HCT116 (cell line): ENCODE measurements around the gene TAGLN2. TPM values are rescaled to one million over a fixed set of nuclear protein-coding genes. Genes with fewer than 3 reads are reported as not detected.
A peak's percentile ranks its signal among the peaks of the same experiment; 100 is the strongest.

ENCODE experiments used
- ATAC-seq: fragments of 200-7000 bp; cut with Tn5 transposase; 2 replicates; pipeline ENCODE4 v1.9.1; 2020; ENCODE audit warnings: mild to moderate bottlenecking, moderate library complexity
- BruUV-seq: library from RNA; stranded (reverse); fragments of 400-500 nt; replicated peaks from 2 replicates; lab custom pipeline; 2021; lab: Mats Ljungman, UMichigan
- CTCF ChIA-PET: fragments of 300-600 bp; sonication (Branson Sonifier 250); formaldehyde crosslinking; loops from one replicate; lab custom pipeline; 2021; ENCODE audit warnings: antibody characterized with exemption; lab: Charles Lee
- POLR2A ChIA-PET: fragments of 300-600, 350-600 bp; sonication (Branson Sonifier 250); formaldehyde crosslinking; loops from one replicate; lab custom pipeline; 2021; ENCODE audit warnings: antibody characterized with exemption; lab: Charles Lee
- RAD21 ChIA-PET, 2 experiments: fragments of 300-600 bp; sonication (Branson Sonifier 250); formaldehyde crosslinking; loops; one replicate each; lab custom pipeline; 2023; ENCODE audit warnings: low total read pairs in 2 of 2; ENCODE audit not compliant: uncharacterized antibody in 2 of 2, unreplicated experiment in 2 of 2, low non-redundant PET in 1 of 2; lab: Charles Lee
- DNase-seq: peaks from one replicate; pipeline ENCODE4 v3.0.0-alpha.2; 2010; ENCODE audit warnings: low read depth, low spot score
- H2AFZ ChIP-seq: fragments of 200-600 bp; shearing (Covaris generic), sonication (generic); 2 replicates; pipeline ENCODE4 v1.6.1; 2017; ENCODE audit warnings: low read depth, mixed run types, mixed read lengths, antibody characterized with exemption, low read length; ENCODE audit not compliant: poor library complexity, severe bottlenecking
- H3K27ac ChIP-seq: 2 replicates; pipeline ENCODE4 v1.5.1; 2012; ENCODE audit warnings: low read depth, low read length
- H3K27me3 ChIP-seq: fragments of 200-600 bp; sonication (generic); 2 replicates; pipeline ENCODE4 v1.6.1; 2016; ENCODE audit warnings: mixed run types, low read length, mixed read lengths; ENCODE audit not compliant: insufficient read depth
- H3K36me3 ChIP-seq, 2 experiments: fragments of 200-500 bp in 1 of 2; fragments of 200-600 bp in 1 of 2; sonication (Bioruptor generic) in 1 of 2; sonication (generic) in 1 of 2; 2 replicates each; pipeline versions ENCODE4 v1.5.1 to v1.6.1; 2014 to 2016; ENCODE audit warnings: low read length in 2 of 2, inconsistent platforms in 1 of 2, mixed read lengths in 1 of 2, mixed run types in 1 of 2; ENCODE audit not compliant: insufficient read depth in 2 of 2, control insufficient read depth in 1 of 2
- H3K4me1 ChIP-seq, 2 experiments: fragments of 200-600 bp in 1 of 2; sonication (generic) in 1 of 2; 2 replicates each; pipeline versions ENCODE4 v1.5.1 to v1.6.1; 2012 to 2017; ENCODE audit warnings: low read length in 2 of 2, inconsistent platforms in 1 of 2, mild to moderate bottlenecking in 1 of 2, mixed read lengths in 1 of 2, mixed run types in 1 of 2, moderate library complexity in 1 of 2; ENCODE audit not compliant: insufficient read depth in 2 of 2, control insufficient read depth in 1 of 2
- H3K4me2 ChIP-seq: fragments of 200-600 bp; sonication (generic); 2 replicates; pipeline ENCODE4 v1.6.1; 2017; ENCODE audit warnings: mixed run types, low read length, mixed read lengths
- H3K4me3 ChIP-seq, 2 experiments: fragments of 200-600 bp in 1 of 2; sonication (generic) in 1 of 2; replicated peaks in 1 of 2; 2 replicates each; pipeline ENCODE4 v1.5.1; 2011 to 2016; ENCODE audit warnings: low read length in 2 of 2, control low read depth in 1 of 2, low read depth in 1 of 2, mild to moderate bottlenecking in 1 of 2, mixed read lengths in 1 of 2, mixed run types in 1 of 2
- H3K79me2 ChIP-seq: fragments of 200-600 bp; sonication (generic); 2 replicates; pipeline ENCODE4 v1.6.1; 2017; ENCODE audit warnings: mild to moderate bottlenecking, mixed run types, low read length, moderate library complexity, mixed read lengths; ENCODE audit not compliant: insufficient read depth
- H3K9ac ChIP-seq: fragments of 200-600 bp; sonication (generic); 2 replicates; pipeline ENCODE4 v1.6.1; 2016; ENCODE audit warnings: low read length, mixed read lengths
- H3K9me2 ChIP-seq: fragments of 200-600 bp; sonication (generic), shearing (Covaris generic); 2 replicates; pipeline ENCODE4 v1.6.1; 2017; ENCODE audit warnings: mixed run types, mild to moderate bottlenecking, moderate library complexity; ENCODE audit not compliant: insufficient read depth
- H3K9me3 ChIP-seq, 2 experiments: fragments of 200-500 bp in 1 of 2; fragments of 200-600 bp in 1 of 2; sonication (Bioruptor generic) in 1 of 2; sonication (generic) in 1 of 2; 2 replicates each; pipeline ENCODE4 v1.6.1; 2014 to 2017; ENCODE audit warnings: low read length in 2 of 2, mixed read lengths in 2 of 2, inconsistent platforms in 1 of 2, low read depth in 1 of 2, mild to moderate bottlenecking in 1 of 2, mixed run types in 1 of 2, moderate library complexity in 1 of 2; ENCODE audit not compliant: control insufficient read depth in 1 of 2, insufficient read depth in 1 of 2
- H4K20me1 ChIP-seq: fragments of 200-600 bp; sonication (generic), shearing (Covaris generic); 2 replicates; pipeline ENCODE4 v1.6.1; 2017; ENCODE audit warnings: mixed run types, mild to moderate bottlenecking, moderate library complexity; ENCODE audit not compliant: insufficient read depth
- ELF1 ChIP-seq: IDR thresholded peaks from 2 replicates; pipeline ENCODE4 v1.6.1; 2012; ENCODE audit warnings: low read depth, borderline replicate concordance
- FOSL1 ChIP-seq: IDR thresholded peaks from 2 replicates; pipeline ENCODE4 v1.6.1; 2012; ENCODE audit warnings: low read depth
- POLR2A ChIP-seq: IDR thresholded peaks from 2 replicates; pipeline ENCODE4 v1.7.0; 2011; ENCODE audit warnings: borderline replicate concordance; ENCODE audit not compliant: insufficient read depth, insufficient read length; ENCODE audit errors: extremely low read depth
- RAD21 ChIP-seq: IDR thresholded peaks from 2 replicates; pipeline ENCODE4 v1.6.1; 2012; ENCODE audit warnings: low read depth, mild to moderate bottlenecking
- SIN3A ChIP-seq: IDR thresholded peaks from 2 replicates; pipeline ENCODE4 v1.6.1; 2012; ENCODE audit warnings: low read depth
- SP1 ChIP-seq: IDR thresholded peaks from 2 replicates; pipeline ENCODE4 v1.6.1; 2012; ENCODE audit warnings: low read depth
- YY1 ChIP-seq: IDR thresholded peaks from 2 replicates; pipeline ENCODE4 v1.6.1; 2011; ENCODE audit warnings: low read length, low read depth, moderate library complexity, mild to moderate bottlenecking; ENCODE audit not compliant: insufficient replicate concordance; ENCODE audit errors: extremely low read depth
- ZFX ChIP-seq: fragments of 450-650 bp; IDR thresholded peaks from 2 replicates; pipeline ENCODE4 v1.6.1; 2017
- ZNF274 ChIP-seq: fragments of 200-500 bp; sonication (Bioruptor generic); IDR thresholded peaks from 2 replicates; pipeline ENCODE4 v1.6.1; 2014; ENCODE audit warnings: mild to moderate bottlenecking, low read depth, low read length, inconsistent platforms
- intact Hi-C: fragments of 100-400 bp; cut with micrococcal nuclease; formaldehyde crosslinking; loops from 2 replicates; pipeline ENCODE4 v1.10.0; 2022
- total RNA-seq: library from RNA; stranded (reverse); gene quantifications from one replicate; pipeline ENCODE4 v1.2.1, GENCODE V29; 2021; ENCODE audit not compliant: unreplicated experiment
- TF ChIP-seq, protein P1 (sequence below): IDR thresholded peaks from 2 replicates; pipeline ENCODE4 v1.6.1; 2012
- TF ChIP-seq, protein P2 (sequence below): IDR thresholded peaks from 2 replicates; pipeline ENCODE4 v1.6.1; 2011; ENCODE audit warnings: mild to moderate bottlenecking, low read length, moderate library complexity; ENCODE audit not compliant: insufficient replicate concordance; ENCODE audit errors: extremely low read depth
- TF ChIP-seq, protein P3 (sequence below): IDR thresholded peaks from 2 replicates; pipeline ENCODE4 v1.6.1; 2012; ENCODE audit warnings: low read depth

The TAGLN2 gene
- total RNA-seq, 1 experiment from 2014 or later, result 127 TPM

DNA sequence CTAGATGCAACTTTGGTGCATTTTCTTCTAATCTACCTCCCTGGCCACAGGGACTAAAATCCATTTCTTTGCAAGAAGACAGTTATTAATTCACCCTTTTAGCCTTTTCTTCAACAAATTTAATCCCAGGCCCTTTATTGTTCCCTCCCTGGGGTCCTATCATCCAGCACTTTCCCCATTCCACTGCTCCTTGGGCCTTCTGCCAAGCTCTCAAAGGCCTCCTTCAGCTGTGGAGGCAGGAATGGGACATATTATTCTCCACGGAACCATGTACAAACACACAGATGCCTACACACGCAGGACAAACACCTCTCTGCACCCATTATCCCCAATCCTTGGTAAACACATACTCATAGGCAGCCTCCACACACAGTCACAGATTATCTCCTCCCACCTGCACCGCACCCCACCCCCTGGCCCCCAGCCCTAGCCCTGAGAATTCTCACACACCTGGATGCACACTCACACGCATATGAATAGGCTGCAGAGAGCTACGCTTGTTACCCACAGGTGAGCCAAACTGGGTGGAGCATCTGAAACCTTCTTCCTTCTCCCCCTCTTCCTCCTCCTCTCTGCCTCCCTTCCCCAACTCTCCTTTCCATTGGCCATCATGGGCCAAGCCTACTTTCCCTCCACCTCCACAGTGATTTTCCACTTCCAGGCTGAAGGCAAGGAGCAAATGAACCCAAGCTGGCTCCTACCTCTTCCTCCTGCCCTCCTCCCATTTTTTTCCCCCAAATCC is 11.7 kb downstream of the TAGLN2 start:
- H3K9me2 ChIP-seq, result no peaks in the 10 kb centered on the region
- ATAC-seq (peak; percentile 38; the same call in 1 of the 2 replicates), DNase-seq (no peak)
- no TSS peak for BruUV-seq
- no peaks in the 10 kb centered on the region for H3K9me3 ChIP-seq
- ChIA-PET CTCF (interaction anchor here (3.3 kb wide), 1 partner anchor 93 kb away, joined by 13 read pairs; no protein-coding TSS in a partner anchor), POLR2A (interaction anchor here (1.2 kb wide), 1 partner anchor 13 kb away, joined by 3 read pairs; no protein-coding TSS in a partner anchor), RAD21 (no interaction called here)
- peak overlapping the region; percentile 40 for H3K4me2 ChIP-seq
- H3K36me3 ChIP-seq, result 0 out of 4 replicates have a peak, but pooled peaks cover 0 to under 1% of the 10 kb centered on the region in 2 experiments
- intact Hi-C loops, result no loop called here
- H3K9ac ChIP-seq, result no peak overlapping the region
- H3K4me1 ChIP-seq, result peaks cover 30 to 59% of the 10 kb centered on the region in 2 experiments
- no peaks in the 10 kb centered on the region for H3K27me3 ChIP-seq
- no peak overlapping the region for H3K27ac ChIP-seq
- no peaks in the 10 kb centered on the region for H4K20me1 ChIP-seq
- H3K79me2 ChIP-seq, result no peaks in the 10 kb centered on the region
- no peak for TF ChIP-seq ZFX
- TF ChIP-seq ZNF274, result no peak
- no peak for TF ChIP-seq POLR2A
- TF ChIP-seq, protein P1, sequence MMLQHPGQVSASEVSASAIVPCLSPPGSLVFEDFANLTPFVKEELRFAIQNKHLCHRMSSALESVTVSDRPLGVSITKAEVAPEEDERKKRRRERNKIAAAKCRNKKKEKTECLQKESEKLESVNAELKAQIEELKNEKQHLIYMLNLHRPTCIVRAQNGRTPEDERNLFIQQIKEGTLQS, result no peak
- TF ChIP-seq, protein P2, sequence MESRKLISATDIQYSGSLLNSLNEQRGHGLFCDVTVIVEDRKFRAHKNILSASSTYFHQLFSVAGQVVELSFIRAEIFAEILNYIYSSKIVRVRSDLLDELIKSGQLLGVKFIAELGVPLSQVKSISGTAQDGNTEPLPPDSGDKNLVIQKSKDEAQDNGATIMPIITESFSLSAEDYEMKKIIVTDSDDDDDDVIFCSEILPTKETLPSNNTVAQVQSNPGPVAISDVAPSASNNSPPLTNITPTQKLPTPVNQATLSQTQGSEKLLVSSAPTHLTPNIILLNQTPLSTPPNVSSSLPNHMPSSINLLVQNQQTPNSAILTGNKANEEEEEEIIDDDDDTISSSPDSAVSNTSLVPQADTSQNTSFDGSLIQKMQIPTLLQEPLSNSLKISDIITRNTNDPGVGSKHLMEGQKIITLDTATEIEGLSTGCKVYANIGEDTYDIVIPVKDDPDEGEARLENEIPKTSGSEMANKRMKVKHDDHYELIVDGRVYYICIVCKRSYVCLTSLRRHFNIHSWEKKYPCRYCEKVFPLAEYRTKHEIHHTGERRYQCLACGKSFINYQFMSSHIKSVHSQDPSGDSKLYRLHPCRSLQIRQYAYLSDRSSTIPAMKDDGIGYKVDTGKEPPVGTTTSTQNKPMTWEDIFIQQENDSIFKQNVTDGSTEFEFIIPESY, result no peak
- TF ChIP-seq ELF1, result no peak
- no peak for TF ChIP-seq YY1
- no peak for TF ChIP-seq SIN3A
- no peak for TF ChIP-seq SP1
- no peak for TF ChIP-seq RAD21
- TF ChIP-seq, protein P3, sequence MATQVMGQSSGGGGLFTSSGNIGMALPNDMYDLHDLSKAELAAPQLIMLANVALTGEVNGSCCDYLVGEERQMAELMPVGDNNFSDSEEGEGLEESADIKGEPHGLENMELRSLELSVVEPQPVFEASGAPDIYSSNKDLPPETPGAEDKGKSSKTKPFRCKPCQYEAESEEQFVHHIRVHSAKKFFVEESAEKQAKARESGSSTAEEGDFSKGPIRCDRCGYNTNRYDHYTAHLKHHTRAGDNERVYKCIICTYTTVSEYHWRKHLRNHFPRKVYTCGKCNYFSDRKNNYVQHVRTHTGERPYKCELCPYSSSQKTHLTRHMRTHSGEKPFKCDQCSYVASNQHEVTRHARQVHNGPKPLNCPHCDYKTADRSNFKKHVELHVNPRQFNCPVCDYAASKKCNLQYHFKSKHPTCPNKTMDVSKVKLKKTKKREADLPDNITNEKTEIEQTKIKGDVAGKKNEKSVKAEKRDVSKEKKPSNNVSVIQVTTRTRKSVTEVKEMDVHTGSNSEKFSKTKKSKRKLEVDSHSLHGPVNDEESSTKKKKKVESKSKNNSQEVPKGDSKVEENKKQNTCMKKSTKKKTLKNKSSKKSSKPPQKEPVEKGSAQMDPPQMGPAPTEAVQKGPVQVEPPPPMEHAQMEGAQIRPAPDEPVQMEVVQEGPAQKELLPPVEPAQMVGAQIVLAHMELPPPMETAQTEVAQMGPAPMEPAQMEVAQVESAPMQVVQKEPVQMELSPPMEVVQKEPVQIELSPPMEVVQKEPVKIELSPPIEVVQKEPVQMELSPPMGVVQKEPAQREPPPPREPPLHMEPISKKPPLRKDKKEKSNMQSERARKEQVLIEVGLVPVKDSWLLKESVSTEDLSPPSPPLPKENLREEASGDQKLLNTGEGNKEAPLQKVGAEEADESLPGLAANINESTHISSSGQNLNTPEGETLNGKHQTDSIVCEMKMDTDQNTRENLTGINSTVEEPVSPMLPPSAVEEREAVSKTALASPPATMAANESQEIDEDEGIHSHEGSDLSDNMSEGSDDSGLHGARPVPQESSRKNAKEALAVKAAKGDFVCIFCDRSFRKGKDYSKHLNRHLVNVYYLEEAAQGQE, result no peak
- no peak for TF ChIP-seq FOSL1
- TF ChIP-seq, all 23 proteins: peak for 0
- H3K4me3 ChIP-seq, result no peak overlapping the region
- no peak overlapping the region for H2AFZ ChIP-seq
